NCI-H2227 treated with DMSO at 0.1 percent for 48 hours (cell line): Measurements from ENCODE around the gene MBD3.
"Not testable (repeated sequence)": the region's sequence is repeated elsewhere in the genome, so short reads cannot be mapped to it uniquely, and the experiment has no call there.

Source experiments
- DNase-seq: peaks from one replicate; lab custom pipeline; 2025; lab: John Stamatoyannopoulos, UW

The MBD3 gene

GRCh38 chr19:1571358-1571757, 21.3 kb downstream of the MBD3 start:
- DNase-seq, result no peak

DNA sequence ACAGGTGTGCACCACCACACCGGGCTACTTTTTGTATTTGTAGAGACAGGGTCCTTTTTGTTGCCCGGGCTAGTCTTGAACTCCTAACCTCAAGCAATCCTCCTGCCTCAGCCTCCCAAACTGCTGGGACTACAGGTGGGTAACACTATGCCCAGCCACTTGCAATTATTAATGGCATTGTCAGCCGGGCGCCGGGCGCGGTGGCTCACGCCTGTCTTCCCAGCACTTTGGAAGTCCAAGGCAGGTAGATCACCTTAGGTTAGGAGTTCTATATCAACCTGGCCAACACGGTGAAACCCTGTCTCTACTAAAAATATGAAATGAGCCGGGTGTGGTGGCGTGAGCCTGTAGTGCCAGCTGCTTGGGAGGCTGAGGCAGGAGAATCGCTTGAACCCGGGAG, 21.8 kb downstream of the MBD3 start:
- DNase-seq, result no peak

DNA sequence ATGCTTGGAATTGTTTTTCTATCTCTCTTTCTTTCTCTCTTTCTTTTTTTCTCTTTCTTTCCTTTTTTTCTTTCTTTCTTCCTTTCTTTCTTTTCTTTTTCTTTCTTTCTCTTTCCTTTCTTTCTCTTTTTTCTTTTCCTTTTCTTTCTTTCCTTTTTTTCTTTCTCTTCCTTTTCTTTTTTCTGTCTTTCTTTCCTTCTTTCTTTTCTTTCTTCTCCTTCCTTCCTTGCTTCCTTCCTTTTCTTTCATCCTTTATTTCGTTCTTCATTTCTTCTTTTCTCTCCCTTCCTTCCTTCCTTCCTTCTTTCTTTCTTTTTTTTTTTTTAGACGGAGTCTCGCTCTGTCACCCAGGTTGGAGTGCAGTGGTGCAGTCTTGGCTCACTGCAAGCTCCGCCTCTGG, 22.7 kb downstream of the MBD3 start:
- DNase-seq, result no peak

DNA sequence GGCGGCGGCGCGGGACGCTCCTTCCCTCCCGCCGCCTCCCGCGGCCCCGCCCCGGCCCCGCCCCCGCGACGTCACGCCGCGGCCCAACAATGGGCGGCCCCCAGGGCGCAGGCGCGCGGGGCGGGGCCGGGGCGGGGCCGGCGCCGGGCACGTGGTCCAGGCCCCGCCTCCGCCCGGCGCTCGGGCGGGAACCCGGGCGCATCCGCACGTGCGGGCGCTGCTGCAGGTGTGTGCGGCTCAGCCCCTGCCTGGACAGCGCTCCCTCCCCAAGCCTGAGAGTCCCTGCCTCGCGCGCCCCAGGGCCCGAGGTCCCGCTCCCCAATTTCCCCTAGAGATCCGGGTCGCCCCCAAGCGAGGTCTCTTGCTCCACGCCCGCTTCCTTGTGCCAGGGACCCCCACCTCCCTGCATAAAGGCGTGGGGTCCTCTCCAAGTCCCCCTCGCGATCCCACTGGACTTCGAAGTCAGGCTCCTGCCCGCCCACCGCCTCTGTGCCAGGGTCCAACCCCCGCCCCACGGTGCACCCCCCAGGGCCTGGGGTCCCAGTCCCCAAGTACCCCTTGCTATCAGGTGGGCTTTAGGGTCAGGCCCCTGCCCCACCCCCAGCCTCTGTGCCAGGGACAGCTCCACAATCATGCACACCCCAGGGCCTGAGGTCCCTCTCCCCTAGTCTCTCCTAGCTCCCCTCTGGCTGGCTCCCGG, 24.2 kb downstream of the MBD3 start, which contains the start of gene MEX3D:
TSS of gene MEX3D (minus strand) at position 6 of the 700 bp plus-strand sequence. CDS start 267 bp downstream, outside the sequence.
- DNase-seq, result peak; percentile 55

- no peak for DNase-seq
Observed at GRCh38 chr19:1567848-1568227, 24.8 kb downstream of the MBD3 start.

GRCh38 chr19:1567116-1567847, 25.4 kb downstream of the MBD3 start:
- DNase-seq, result no peak

DNA sequence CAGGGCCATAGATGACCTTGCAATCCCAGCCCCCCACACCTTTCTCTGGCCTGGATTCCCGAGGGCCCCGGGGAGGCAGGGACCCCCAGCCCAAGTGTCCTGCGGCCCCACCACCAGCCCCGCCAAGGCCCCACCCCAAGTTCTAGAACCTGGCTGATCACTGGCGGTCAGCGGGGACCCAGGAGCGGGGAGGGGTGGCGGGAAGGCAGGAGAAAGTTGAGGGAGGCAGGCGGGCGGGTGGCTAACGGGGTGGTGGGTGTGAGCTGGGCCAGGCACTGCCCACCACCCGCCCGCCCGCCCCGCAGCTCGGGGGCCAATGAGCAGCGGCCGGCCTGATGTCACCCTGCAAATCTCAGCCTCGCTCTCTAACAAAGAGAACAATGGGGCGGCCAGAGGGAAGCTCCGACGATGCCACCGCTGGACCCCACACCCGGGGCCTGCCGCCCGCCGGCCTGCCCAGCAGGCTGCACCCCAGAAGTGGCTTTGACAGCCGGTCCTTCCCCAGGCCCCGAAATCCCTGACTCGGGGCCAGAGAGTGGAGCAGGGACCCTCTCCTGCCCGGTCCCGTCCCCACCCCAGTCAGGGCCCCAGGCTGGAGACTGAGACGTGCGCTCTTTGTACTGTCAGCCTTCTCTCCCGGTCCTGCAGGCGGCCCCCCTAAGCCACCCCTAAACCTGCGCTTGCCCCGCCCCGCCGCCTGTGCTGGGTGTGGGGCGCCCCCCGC, 26.1 kb downstream of the MBD3 start:
- peak; percentile 52 for DNase-seq

DNA sequence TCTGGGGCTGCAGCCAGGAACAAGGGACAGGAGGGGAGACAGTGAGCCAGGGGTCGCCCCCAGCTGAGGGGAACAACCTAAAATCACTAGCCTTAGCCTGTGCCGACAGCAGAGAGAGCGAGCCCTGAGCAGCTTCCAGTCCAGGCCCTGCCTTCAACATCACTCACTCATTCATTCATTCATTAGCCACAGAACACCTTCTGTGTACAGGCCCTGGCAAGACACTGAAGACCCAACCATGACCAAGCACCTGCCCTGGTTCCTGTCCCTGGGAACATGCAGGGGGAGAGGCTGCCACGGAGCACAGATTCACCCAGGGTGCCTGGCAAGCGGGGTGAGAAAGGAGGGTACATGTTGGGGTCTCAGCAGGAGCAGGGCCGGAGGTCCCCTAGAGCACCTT, 29.4 kb downstream of the MBD3 start:
- no peak for DNase-seq

DNA sequence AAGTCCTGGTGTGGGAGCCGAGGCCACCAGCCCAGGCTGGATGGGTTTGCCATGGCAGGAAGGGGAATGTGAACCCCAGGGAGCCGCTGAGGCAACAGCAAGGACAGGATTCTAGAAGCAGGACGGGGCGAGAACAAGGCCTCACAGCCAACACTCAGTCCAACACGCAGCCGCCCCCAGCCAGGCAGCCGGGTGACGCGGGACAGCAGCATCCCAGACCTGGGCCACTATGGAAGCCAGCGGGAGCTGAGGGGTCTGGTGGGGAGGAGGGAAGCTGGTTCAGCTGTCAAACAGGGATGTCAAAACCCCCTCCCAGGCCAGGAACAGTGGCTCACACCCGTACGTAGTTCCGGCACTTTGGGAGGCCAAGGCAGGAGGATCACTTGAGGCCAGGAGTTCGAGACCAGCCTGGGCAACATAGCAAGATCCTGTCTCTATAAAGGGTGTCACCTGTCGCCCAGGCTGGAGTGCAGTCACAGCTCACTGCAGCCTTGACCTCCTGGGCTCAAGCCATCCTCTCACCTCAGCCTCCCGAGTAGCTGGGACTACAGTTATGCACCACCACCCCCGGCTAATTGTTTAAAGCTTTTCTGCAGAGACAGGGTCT, 31.3 kb downstream of the MBD3 start:
- no peak for DNase-seq

DNA sequence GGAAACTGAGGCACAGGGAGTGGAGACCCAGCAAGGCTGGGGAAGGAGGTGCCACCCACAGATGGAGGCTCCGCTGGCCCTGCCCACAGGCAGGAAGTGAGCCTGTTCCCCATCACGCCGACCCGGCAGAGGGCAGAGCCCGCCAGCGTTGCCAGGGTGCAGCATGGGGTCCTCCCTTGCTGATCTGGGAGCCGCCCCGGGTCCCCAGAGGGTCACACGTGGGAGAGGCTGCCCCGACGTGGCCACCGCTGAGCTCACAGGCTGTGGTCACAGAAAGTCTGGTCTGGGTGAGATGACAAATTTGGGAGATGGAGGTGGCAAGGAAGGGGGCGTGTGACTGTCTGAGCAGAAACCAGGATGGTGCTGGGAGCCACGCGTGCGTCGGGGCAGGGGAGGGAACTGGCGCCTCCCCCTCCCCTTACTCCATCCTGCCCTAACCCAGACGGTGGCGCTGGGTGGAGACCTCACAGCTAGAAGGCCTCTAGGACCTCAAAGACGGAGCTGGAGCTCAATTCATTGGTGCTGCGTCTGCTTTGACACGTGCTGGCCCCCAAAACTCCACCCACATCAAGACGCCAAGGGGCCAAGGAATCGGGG, 32.3 kb downstream of the MBD3 start:
- DNase-seq, result no peak

GRCh38 chr19:1558552-1558951, 34.1 kb downstream of the MBD3 start:
- no peak for DNase-seq

DNA sequence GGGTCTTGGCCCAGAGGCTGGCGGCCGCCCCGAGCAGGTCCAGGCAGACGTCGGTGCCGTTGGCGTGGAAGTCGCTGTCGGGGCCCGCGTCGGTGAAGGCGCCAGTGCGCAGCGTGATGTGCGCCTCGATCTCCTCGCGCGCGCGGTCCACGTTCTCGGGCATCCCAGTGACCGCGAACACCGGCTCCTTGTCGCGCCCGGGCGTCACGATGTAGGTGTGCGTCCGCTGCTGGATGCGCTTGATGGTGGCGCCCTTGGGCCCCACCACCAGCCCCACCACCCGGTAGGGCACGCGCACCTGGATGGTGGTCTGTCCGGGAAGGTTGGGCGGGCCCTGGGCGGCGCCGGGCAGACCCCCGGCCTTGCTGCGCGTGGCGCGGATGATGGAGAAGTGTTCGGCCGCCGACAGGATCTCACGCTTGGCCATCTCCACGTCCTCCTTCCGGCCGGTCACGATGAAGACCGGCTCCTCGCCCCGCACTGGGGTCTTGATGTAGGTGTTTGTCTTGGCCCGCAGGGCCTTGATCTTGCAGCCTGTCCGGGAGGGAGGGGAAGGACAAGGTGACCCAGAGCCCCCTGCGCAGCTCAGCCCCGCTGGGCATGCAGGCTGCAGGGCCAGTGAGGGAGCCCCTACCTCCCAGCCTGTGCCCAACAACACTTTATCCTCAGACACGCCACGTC, 36.1 kb downstream of the MBD3 start:
- DNase-seq, result no peak

GRCh38 chr19:1555487-1556389, 36.9 kb downstream of the MBD3 start:
- no peak for DNase-seq

DNA sequence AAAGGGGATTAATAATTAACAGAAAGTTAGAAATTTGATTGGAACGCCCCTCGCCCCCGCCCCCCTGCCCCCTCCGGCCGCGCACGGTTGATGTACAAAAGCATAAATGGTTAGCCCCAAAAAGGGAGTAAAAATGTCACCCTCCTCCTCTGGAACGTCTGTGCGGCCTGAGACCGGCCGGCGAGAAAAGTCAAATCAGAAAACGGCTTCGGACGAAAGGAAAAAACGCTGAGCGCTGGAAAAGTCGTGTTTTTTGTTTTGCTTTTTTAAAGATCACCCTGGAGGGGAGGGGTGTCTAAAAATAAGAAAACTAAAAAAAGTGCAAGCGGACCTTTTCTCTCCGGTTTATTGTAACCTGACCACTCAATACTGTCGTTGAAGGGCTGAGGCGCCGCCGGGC, 37.7 kb downstream of the MBD3 start:
- DNase-seq, result no peak

- DNase-seq, result no peak
Observed at GRCh38 chr19:1553415-1553814, 39.2 kb downstream of the MBD3 start.

DNA sequence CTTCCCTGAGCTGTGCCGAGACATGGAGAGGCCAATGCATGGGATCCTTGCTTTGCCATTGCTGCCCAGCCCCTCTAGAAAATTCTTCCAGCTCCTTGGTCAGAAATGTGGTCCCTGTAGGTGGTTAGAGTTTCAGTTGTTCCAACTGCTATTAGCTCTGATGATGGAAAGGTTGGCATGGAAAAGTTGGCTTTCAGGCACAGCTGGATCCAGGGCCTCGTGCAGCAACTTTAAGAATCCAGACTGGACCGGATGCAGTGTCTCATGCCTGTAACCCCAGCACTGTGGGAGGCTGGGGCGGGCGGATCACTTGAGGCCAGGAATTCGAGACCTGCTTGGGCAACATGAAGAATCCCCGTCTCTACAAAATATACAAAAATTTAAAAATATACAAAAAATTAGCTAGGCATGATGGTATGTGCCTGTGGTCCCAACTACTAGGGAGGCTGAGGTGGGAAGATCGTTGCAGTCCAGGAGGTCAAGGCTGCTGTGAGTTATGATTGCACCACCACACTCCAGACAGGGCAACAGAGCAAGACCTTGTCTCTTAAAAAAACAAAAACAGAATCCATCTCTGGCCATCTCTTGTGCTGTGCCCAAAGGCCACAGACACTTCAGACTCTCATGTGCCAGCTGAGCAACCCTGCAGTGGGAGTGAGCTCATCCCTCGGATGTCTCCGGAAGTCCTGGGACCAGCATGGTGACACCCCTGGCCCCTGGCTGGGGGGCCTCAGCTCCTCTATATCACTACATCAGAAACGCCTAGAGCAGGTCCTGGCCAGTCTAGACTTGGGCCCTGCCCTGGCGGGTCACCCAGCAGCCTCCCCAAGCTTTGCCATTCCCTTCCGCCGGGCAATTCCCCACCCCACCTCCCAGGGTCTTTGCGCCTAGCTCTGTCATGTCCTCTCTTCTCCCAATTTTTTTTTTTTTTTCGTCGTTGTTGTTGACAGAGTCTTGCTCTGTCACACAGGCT, 41.3 kb downstream of the MBD3 start:
- no peak for DNase-seq

DNA sequence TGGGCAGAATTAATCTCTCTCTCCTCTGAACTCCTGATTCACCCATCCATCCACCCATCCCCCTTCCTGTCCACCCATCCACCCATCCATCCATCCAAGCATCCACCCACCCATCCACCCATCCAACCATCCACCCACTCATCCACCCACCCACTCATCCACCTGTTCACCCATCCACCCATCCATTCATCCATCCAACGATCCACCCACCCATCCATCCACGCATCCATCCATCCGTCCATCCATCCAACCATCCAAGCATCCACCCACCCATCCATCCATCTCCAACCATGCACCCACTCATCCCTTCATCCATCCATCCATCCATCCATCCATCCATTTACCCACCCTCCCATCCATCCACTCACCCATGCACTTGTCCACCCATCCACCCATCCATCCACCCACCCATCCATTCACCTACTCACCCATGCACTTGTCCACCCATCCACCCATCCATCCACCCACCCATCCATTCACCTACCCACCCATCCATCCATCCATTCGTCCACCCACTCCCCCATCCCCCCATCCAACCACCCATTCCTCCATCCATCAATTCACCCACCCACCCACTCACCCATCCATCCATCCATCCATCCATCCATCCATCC, 43.2 kb downstream of the MBD3 start:
- no peak for DNase-seq

- DNase-seq, result no peak
Observed at GRCh38 chr19:1540365-1540925, 52.2 kb downstream of the MBD3 start.

GRCh38 chr19:1539749-1540148, 52.9 kb downstream of the MBD3 start:
- not testable (repeated sequence) for DNase-seq
